Mammary epithelial cell (primary cell): ENCODE measurements around the gene GSTA2.

ENCODE experiments used
- CTCF ChIP-seq, 2 donors: IDR thresholded peaks in 1 of 2; conservative IDR thresholded peaks in 1 of 2; 2 replicates each; pipeline ENCODE4 v1.5.1; 2011 to 2012; ENCODE audit warnings: inconsistent platforms in 2 of 2, low read length in 2 of 2, mild to moderate bottlenecking in 2 of 2, control low read depth in 1 of 2, low read depth in 1 of 2; ENCODE audit not compliant: insufficient read depth in 1 of 2; ENCODE audit errors: extremely low read depth in 1 of 2
- EZH2 ChIP-seq: IDR thresholded peaks from 2 replicates; pipeline ENCODE4 v1.6.1; 2012; ENCODE audit warnings: low read length, inconsistent platforms, borderline replicate concordance

- no peak for TF ChIP-seq CTCF (conservative IDR thresholded peaks at IDR 0.05 in 1 of 2, IDR thresholded peaks at IDR 0.05 in 1 of 2; ENCODE audit: extremely low read depth in 1 of 2, insufficient read depth in 1 of 2, low read depth in 1 of 2, low read length in 2 of 2)
- TF ChIP-seq EZH2: no peak
Observed at GRCh38 chr6:52745764-52746201, 17.5 kb downstream of the GSTA2 start.
